ENCODE results near the gene RNF150.

RNF150 gene

DNA sequence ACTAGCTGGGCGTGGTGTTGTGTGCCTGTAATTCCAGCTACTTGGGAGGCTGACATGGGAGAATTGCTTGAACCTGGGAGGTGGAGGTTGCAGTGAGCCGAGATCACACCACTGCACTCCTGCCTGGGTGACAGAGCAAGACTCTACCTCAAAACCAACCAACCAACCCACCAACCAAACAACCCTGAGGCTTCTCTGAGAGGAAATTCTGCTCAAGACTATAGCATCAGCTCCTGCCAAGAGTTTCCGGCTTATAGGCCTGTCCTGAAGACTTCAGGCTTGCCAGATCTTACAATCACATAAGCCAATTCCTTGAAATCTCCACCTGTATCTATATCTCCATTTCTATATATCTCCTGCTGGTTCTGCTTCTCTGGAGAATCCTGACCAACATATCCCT is 203.3 kb downstream of the RNF150 start:
- ChIA-PET CTCF (interaction anchor here (1.2 kb wide), 1 partner anchor 205 kb away, joined by 3 read pairs; no protein-coding TSS in a partner anchor), POLR2A (no interaction called here)
- H3K4me3 ChIP-seq (ENCODE audit: low read depth, low read length): no peak overlapping the region
- DNase-seq (ENCODE audit: low read depth, low spot score): no peak
- no peak for TF ChIP-seq CTCF (IDR thresholded peaks at IDR 0.05; ENCODE audit: insufficient read depth, low read length, missing control alignments)

DNA sequence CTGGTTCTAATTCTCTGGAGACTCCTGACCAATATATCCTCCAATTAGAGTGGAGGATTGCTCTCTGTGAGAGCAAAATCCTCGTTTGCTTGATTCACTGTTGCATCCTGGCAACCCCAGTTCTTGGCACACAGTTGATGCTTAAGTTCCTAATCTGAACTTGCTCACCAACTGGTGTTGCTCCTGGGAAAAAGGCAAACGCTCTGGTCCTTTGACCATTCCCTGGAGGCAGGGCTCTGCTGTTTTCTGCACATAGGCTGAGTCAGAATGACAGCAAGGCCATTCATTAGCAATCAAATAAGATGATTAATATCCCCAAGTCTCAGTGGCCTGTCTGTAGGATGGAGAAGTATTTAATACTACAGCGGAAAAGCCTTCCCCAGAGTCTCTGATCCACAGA is 204.4 kb downstream of the RNF150 start:
- no peak for TF ChIP-seq CTCF (IDR thresholded peaks at IDR 0.05; ENCODE audit: insufficient read depth, low read length, missing control alignments)
- POLR2A ChIA-PET: no interaction called here
- CTCF ChIA-PET: no interaction called here
- H3K4me3 ChIP-seq (ENCODE audit: low read depth, low read length): no peak overlapping the region
- DNase-seq (ENCODE audit: low read depth, low spot score): no peak

DNA sequence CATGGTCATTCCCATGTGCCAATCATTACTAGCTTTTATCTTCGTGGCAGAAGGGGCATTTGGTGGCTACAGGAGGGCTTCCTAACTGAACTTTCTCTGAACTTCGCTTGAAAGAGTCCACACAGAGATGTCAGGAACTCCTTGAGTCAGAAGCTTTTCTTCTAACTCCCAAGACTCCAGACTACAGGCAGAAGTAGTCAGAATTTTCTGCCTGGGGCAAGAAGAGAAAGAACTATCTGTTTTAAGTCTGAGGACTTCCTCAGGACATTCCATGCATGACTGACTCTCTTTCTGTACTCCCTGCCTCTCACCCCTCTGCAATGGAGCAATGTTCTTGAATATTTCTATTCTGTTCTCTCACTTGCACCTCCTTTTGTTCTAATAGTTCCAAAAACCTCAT is 206.6 kb downstream of the RNF150 start:
- ChIA-PET POLR2A (interaction anchor here (0.5 kb wide), 1 partner anchor 94 kb away, joined by 3 read pairs; no protein-coding TSS in a partner anchor), CTCF (interaction anchor here (1.5 to 1.6 kb wide), 2 partner anchors 42 to 203 kb away, joined by 3 to 4 read pairs; no protein-coding TSS in a partner anchor)
- no peak overlapping the region for H3K4me3 ChIP-seq (ENCODE audit: low read depth, low read length)
- DNase-seq (ENCODE audit: low read depth, low spot score): peak; percentile 41
- no peak for TF ChIP-seq CTCF (IDR thresholded peaks at IDR 0.05; ENCODE audit: insufficient read depth, low read length, missing control alignments)

- DNase-seq (ENCODE audit: low read depth, low spot score): no peak
- CTCF ChIA-PET: interaction anchor here (0.6 to 1.6 kb wide), 2 partner anchors 51 to 205 kb away, joined by 3 to 4 read pairs; no protein-coding TSS in a partner anchor
- POLR2A ChIA-PET: no interaction called here
- H3K4me3 ChIP-seq (ENCODE audit: low read depth, low read length): no peak overlapping the region
- no peak for TF ChIP-seq CTCF (IDR thresholded peaks at IDR 0.05; ENCODE audit: insufficient read depth, low read length, missing control alignments)
These were observed 207.9 kb downstream of the RNF150 start for GRCh38 chr4:140925417-140925816.

- CTCF ChIA-PET: interaction anchor here (1.1 kb wide), 1 partner anchor 37 kb away, joined by 3 read pairs; no protein-coding TSS in a partner anchor
- no peak for TF ChIP-seq CTCF (IDR thresholded peaks at IDR 0.05; ENCODE audit: insufficient read depth, low read length, missing control alignments)
- no peak for DNase-seq (ENCODE audit: low read depth, low spot score)
- H3K4me3 ChIP-seq (ENCODE audit: low read depth, low read length): no peak overlapping the region
- POLR2A ChIA-PET: no interaction called here
These were observed 208.4 kb downstream of the RNF150 start for GRCh38 chr4:140924761-140925392.

DNA sequence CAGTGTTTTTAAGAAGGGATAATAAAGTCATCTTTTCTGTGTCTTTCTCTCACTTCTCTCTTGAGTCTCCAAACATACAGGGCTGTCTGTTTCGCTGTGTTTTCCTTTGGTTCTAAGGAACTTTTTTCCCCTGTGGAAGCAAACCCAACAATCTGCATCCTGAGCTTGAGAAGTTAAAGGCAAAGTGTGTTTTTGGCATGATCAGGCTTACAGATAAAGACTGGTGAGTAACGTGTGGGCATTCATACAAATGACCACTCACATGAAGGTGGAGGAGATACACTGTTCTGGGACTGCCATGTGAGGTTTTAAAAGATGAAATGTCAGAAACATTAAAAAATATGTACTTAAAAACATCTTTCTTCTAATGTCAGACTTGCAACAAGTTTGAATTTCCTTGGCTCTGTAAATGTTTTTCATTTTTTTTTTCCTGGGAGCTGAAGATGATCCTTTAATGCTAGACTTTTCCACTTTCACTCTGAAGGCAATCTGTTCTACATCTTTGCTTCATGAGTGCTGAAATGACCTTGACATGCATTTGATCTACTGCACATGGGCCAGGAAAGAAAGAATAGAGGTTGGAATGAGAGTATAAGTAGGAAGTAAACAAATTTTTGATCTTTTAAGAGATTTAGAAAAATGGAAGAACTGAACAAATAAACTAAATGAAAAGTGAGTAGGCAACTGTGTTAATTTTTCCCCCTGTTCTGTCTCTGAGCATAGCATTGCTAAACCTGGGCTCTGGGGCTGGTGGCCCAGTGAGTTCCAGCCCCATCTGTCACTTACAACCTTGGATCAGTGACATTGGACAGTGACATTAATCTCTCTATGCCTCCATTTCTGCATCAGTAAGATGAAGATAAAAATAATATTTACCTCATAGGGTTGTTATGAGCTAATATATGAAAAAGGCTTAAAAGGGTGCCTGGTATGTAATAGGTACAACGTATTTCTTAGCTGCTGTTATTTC is 226.0 kb downstream of the RNF150 start:
- ChIA-PET POLR2A (no interaction called here), CTCF (interaction anchor here (1.0 kb wide), 1 partner anchor 22 kb away, joined by 3 read pairs; no protein-coding TSS in a partner anchor)
- H3K4me3 ChIP-seq (ENCODE audit: low read depth, low read length): no peak overlapping the region
- TF ChIP-seq CTCF (IDR thresholded peaks at IDR 0.05; ENCODE audit: insufficient read depth, low read length, missing control alignments): no peak
- DNase-seq (ENCODE audit: low read depth, low spot score): no peak

Data from AG04449 (cell line).